HG03135 (cell line): ENCODE data around the gene OAF.

Experiments
- ATAC-seq: cut with Tn5 transposase; IDR thresholded peaks from one replicate; pipeline ENCODE4 v1.9.1; 2021; ENCODE audit warnings: mild to moderate bottlenecking, moderate library complexity; ENCODE audit not compliant: unreplicated experiment

OAF gene

GRCh38 chr11:120220747-120221037 lies 9.9 kb downstream of the OAF start:
- ATAC-seq, result no peak

- no peak for ATAC-seq
These were observed 10.4 kb downstream of the OAF start for GRCh38 chr11:120221115-120221752.

- no peak for ATAC-seq
These were observed 12.1 kb downstream of the OAF start for GRCh38 chr11:120222916-120223315.

- no peak for ATAC-seq
These were observed 13.0 kb downstream of the OAF start for GRCh38 chr11:120223793-120224192.

- no peak for ATAC-seq
These were observed 13.5 kb downstream of the OAF start for GRCh38 chr11:120224361-120224760.

GRCh38 chr11:120224972-120225909 lies 14.4 kb downstream of the OAF start:
- no peak for ATAC-seq

GRCh38 chr11:120226242-120226641 lies 15.4 kb downstream of the OAF start:
- no peak for ATAC-seq

GRCh38 chr11:120226714-120227113 lies 15.9 kb downstream of the OAF start:
- ATAC-seq, result no peak

GRCh38 chr11:120227228-120227852 lies 16.5 kb downstream of the OAF start:
- no peak for ATAC-seq

- no peak for ATAC-seq
These were observed 18.1 kb downstream of the OAF start for GRCh38 chr11:120228794-120229384.

GRCh38 chr11:120229451-120230424 lies 18.9 kb downstream of the OAF start:
- no peak for ATAC-seq

GRCh38 chr11:120230433-120231071 lies 19.7 kb downstream of the OAF start:
- no peak for ATAC-seq

- ATAC-seq, result no peak
These were observed 21.1 kb downstream of the OAF start for GRCh38 chr11:120231963-120232362.

GRCh38 chr11:120233207-120233803 lies 22.5 kb downstream of the OAF start:
- ATAC-seq, result no peak

GRCh38 chr11:120235024-120235628 lies 24.3 kb downstream of the OAF start:
- ATAC-seq, result no peak

- no peak for ATAC-seq
These were observed 25.6 kb downstream of the OAF start for GRCh38 chr11:120236169-120237107.

GRCh38 chr11:120238968-120239620 lies 28.3 kb downstream of the OAF start:
- ATAC-seq, result no peak
